GM18517 (cell line): Measurements from ENCODE around the gene NIFK.
"Not testable (repeated sequence)": the region's sequence is repeated elsewhere in the genome, so short reads cannot be mapped to it uniquely, and the experiment has no call there.

Experiments used
- ATAC-seq: cut with Tn5 transposase; IDR thresholded peaks from one replicate; pipeline ENCODE4 v1.9.1; 2021; ENCODE audit warnings: mild to moderate bottlenecking, moderate library complexity; ENCODE audit not compliant: unreplicated experiment

The NIFK gene

DNA sequence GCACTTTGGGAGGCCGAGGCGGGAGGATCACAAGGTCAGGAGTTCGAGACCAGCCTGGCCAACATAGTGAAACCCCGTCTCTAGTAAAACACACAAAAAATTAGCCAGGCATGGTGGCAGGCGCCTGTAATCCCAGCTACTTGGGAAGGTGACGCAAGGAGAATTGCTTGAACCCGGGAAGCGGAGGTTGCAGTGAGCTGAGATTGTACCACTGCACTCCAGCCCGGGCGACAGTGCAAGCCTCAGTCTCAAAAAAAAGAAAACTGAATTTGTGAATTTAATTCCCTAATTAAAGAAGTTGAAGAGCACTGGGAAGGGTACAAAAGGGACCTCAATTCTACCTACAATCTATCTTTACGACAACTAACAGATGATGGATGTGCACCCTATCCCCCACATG, 2.1 kb downstream of the NIFK start:
- ATAC-seq = not testable (repeated sequence)

DNA sequence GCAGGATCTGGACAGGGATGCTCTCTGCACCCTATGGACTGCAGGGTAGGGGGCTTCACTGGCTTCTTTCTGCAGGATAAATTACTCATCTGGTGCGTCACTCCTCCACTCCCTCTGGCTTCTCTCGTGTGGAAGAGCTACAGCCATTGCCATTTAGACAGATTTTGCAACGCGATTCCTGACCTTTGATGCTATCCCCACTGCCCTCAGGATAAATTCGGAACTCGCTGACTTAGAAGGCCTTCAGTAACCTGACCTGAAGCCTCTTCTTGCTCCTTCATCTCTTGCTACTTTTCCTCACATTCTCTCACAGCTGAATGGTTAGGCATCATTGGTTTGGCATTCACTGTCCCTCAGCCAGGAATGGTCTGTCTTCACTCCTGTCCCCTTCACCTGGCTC, 5.3 kb downstream of the NIFK start:
- no peak for ATAC-seq

DNA sequence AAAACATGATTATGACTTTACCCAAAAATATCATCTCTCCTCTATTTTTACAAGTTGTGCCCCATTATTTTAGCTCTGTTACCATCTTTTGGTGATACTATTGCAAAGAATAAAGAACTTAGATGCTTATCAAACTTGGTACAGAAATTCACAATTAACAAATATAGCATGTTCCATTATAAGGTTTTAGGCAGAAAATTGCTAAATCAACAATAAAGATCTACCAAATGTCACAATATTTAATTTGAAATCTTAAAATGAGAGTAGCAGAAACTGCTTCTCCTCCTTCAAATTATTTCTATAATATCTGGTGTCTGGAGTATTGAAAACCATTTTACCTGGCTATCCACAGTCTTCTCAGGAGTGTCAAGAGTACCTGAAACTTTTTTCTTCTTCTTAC, 8.7 kb downstream of the NIFK start:
- no peak for ATAC-seq

DNA sequence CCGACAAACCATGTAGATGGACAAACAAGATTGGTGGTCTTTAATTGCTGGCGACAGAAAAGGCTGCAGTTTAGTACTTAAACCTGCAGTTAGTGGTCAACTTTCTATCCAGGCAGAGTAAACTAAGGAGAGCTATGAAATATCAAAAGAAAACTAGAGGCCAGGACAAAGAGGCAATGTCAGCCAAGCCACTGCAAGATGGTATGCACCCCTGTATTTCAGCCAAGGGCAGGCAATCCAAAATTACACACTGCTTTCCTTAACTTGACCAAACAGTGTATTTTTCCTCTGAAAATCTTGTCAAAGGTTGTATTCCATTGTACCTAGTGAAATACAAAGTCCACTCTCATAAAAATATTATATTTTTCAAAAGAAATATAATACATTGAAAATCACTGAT, 9.3 kb downstream of the NIFK start:
- ATAC-seq = no peak

DNA sequence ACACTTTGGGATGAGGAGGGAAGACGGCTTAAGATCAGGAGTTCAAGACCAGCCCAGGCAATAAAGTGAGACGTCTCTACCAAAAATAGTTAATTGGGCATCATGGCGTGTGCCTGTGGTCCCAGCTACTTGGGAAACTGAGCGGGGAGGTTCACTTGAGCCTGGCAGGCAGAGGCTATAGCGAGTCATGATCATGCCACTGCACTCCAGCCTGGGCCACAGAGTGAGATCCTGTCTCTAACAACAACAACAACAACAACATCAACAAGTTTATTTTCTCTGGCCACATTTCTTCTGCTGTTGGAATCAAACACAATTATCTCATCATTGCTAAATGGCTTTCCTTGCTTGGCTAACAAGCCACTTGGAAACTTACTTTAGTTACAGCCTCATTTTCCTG, 13.4 kb downstream of the NIFK start:
- ATAC-seq = no peak

DNA sequence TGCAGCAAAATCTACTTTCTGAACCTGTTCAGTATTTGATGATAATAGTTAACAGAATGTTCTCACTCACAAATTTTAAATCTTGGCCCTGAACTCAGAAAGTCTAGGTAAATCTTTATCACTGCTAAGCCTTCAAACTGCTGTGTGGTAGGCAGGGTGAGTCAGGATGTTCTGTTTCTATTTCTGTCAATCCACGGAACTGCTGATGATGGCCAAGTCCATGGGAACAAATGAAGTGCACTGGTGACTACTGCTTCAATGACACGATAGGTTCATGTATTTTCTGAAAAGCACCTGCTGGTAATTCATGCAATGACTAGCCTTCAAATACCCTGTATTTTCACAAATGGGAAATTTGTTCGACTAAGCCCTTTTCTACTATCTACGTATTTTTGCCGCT, 14.2 kb downstream of the NIFK start:
- no peak for ATAC-seq

DNA sequence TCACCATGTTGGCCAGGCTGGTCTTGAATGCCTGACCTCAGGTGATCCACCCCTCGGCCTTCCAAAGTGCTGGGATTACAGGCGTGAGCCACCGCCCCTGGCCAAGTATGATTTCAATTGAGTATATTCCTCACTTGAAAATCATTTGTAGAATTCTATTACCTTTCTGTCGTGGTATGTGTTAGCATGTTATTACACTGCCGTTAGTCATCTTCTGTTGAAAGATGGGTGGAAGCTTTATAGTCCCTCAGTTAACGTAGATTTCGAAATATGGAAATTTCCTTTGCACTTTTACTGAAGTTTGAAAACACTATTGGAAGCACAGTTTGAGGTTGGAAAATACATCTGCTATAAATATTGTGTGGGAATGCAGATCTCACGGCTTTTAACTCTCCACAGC, 14.7 kb downstream of the NIFK start:
- no peak for ATAC-seq

DNA sequence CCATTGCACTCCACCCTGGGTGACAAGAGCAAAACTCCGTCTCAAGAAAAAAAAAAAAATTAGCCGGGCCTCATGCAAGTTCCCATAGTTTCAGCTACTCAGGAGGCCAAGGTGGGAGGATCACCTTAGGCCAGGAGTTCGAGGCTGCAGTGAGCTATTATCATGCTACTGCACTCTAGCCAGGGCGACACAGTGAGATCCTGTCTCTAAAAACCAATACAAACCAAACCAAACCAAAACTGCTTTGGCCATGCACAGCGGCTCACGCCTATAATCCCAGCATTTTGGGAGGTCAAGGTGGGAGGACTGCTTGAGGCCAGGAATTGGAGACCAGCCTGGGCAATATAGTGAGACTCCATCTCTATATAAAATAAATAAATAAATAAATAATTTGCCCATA, 19.1 kb downstream of the NIFK start:
- ATAC-seq = no peak

DNA sequence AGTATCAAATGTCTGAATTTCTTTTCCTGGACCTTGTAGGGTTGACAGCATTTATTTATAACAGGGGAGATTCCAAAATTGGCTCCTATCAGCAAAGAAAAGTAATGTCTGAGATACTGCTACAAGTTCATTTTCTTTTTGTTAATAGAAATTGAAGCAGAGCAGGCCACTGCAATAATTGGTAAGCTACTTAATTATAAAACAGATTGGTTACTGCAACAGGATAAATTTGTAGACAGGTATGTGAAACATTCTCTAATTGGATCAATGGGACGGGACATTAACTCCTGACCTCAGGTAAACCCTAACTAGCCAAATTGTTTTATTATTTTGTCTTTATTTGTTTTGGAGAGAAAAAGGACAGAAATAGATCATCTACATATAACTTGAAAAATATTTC, 20.5 kb downstream of the NIFK start:
- ATAC-seq = no peak

DNA sequence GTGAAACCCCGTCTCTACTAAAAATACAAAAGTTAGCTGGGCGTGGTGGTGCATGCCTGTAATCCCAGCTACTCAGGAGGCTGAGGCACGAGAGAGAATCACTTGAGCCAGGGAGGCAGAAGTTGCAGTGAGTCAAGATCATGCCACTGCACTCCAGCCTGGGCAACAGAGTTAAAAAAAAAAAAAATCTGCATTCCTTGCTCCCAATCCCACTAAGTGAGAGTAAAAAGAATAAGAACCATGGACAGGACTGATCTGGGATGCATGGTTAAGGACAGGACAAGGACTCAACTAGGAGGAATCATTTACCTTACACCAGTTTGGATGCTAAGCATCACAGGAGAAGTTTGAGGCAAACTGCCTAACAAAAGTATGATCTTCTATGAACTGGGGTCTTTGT, 25.2 kb downstream of the NIFK start:
- ATAC-seq = not testable (repeated sequence)

DNA sequence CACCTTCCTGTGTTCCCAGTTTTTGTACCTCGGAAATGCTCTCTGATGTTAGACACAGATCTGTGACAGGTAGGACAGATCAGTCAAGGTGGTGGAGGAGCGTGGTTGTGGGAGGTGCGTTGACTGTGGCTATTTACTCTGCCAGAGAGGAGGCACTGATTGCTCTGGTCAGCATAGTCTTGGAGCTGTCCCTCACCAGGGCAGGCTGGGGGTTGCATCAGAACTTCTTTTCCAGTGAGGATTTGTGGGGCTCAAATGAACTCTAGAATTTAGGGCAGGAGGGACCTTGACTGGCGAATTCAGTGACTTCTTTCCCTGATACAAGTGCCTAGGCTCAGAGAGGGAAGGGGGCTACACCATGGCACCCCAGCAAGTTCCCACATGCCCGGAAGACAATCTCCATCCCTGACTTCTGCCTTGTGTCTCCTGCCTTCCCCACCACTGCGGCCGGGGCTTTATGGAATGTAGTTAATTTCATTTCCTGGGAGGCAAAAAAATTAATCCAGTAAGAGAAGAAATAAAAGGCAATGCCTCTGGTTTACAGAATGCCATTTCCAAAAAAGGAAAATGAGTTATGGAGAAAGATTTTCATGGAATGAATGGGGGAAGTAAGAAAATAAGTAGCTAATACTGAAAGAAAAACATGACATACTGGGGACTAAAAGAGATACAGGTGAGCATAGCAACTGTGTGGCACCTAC, 26.1 kb downstream of the NIFK start:
- ATAC-seq = no peak

DNA sequence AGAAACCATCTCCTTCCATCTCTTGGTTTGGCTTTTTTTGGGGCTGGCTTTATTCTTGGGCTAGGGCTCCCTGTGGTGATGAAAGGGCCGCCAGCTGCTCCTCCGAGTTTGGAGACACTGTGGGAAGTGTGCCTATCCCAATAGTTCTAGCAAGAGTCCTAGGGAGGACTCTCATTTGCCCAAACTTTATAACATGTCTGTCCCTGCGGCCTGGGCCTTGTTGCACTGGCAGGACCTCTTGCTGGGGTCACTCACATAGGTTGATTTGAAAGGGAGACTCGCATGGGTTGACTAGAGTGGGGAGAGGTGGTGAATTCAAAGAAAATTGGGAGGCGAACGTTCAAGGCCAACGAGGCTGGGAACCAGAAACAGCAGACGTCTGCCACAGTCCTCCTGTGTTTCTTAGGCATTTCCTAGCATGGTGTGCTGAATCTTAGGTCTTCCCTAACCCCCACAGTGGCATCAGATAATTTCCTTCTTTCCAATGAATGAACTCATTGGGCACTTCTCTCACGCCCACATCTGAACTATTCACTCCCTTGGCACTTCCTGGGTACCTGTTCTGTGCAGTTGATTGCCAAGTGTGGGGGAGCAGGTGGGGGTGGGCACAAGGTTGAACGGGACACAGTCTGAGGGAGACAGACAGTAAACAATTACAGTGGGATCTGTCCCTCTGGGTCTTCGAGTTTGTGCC, 26.8 kb downstream of the NIFK start:
- no peak for ATAC-seq

DNA sequence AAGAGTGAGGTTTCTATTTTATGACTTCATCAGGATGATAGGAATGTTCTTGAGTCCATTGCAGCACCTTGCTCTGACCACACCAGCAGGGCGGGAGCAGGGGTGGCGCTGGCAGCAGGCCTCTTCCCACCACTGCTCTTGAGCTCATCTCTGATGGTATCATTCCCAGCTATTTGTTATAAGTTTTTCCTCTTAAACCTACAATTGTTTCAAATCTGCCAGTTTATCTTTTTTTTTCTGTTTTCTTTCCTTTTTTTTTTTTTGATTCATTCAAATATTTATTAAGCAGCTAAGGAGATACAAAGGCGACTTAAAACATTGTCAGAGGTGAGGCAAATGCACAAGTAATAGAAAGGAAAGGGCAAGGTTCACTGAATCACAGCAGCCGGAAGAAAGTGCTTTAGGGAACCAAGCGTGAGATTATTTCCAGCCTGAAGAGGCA, 28.7 kb downstream of the NIFK start:
- ATAC-seq = no peak

DNA sequence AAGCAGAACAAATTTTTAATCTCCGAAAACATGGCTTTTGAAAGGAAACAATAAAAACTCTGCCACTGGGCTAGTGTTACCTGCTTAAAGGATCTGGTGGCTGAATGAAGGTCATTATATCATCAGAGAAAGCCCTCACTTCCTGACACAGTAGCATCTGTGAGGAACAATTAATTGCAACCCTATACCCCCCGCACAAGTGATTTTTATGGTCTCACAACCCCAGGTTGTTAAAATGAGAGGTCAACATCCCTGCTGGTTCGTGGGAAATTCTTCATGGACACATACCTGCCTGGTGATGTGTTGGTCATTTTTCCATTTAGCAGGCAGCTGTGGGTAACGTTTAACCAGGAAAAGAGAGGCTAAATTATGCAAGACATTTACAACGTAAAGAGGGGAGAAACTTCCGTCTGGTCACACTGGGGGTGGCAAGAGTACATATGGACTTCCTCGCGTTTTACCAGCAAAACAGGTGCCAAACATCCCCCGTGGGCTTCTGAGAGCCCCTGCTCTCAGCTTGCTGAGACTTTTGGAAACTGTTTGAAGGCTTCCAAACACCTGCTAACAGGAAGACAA, 29.2 kb downstream of the NIFK start:
- no peak for ATAC-seq

DNA sequence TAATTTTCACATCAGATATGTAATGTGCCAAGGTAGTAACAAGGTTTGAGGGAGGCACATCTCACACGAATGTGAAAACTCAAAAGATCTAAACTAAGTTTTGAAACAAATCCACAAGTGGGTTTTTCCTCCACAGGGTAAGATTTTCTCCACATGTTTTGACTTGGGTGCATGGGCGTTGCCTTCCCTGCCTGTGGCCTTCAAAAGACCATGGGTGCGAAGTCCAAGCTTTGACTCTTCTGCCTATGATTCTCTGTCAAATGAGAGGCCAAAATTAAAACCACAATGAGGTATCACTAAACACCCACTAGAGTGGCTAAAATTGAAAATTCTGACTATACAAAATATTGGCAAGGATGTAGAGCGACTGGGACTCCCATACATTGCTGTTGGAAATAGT, 30.7 kb downstream of the NIFK start:
- ATAC-seq = no peak

DNA sequence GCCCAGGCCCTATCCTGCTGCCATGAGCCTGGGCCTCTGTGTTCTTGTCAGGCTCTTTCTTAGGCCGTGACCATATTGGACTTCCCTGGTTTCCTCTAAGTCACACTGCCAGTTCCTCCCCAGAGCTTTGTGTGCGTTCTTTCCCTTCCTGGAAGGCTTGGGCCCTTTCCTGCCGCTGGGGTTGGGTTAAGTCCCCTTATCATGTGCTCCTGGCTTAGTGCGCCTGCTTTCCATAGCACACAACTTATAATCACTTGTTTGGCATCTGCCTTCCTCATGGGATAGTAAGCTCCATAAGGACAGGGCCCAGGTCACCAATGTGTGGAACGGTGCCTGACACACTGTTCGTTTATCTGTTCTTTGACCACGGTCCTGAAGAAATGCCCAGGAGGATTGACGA, 31.3 kb downstream of the NIFK start:
- ATAC-seq = no peak

DNA sequence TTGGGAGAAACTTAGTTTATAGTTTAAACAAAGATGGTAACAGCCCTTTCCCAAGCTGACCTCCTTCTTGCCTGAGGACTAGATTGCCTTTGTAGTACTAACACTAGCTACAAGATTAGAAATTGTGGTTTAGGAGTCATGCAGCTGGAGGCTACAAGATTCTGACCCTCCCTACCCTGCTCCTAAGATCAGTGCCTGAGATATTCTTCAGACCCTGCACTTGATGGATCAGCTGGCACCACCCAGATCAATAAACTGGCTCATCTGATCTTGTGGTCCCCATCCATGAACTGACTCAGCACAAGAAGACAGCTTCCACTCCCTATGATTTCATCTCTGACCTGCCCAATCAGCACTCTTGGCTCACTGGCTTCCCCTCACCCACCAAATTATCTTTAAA, 34.9 kb downstream of the NIFK start:
- not testable (repeated sequence) for ATAC-seq

DNA sequence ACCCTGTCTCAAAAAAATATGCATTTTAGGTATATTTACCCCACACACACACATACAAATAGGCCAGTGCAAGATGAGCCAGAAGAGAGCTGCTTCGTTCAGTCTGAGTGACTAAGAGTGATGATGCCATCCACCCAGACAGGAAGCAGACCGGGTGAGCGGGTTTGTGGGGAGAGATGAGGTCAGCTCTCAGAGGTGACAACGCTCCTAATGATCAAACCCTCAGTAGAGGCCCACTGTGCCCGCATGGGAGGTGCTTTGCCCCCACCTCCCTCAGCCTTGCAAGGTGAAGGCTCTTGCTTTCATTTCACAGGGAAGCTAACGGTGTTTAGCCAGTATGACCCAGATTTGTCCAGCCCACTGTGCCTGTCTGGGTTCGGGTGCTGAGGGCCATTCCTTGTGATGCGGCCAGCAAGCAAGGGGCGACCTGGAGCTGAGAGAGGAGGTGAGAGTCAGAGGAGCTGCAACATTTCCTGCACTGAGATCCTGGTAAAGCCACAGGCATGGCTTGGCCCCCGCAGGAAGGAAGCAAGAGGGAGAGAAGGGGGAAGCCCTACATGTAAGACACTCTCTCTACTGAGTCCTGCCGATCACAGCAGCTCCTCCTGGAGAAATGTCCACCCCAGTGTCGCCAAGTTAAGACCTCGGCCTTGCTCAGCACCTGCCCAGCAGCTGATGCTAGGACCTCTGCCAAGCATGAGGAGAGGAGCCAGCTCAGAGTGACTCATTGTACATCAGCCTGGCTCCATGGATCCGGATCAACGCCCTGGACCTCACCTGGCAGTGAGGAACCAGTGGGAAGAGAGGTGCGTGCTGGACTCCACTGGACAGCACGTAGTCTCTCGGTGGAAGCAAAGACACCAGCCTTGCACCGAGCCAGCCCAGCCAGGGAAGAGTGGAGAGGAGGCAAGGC, 37.0 kb downstream of the NIFK start:
- peak; percentile 99 for ATAC-seq

DNA sequence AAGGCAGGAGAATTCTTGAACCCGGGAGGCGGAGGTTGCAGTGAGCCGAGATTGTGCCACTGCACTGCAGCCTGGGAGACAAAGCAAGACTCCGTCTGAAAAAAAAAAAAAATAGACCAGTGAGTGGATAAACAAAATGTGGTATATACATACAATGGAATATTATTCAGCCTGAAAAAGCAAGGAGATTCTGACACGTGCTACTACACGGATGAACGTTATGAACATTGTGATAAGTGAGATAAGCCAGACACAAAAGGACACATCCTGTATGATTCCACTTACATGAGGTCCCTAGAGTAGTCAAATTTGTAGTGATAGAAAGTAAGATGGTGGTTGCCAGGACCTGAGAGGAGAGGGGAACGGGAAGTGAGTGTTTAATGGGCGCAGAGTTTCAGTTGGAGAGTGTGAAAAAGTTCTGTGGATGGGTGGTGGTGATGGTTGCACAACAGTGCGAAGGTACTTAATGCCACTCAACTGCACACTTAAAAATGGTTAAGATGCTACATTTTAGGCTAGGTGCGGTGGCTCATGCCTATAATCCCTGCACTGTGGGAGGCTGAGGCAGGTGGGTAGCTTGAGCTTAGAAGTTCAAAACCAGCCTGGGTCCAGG, 38.3 kb downstream of the NIFK start:
- no peak for ATAC-seq

DNA sequence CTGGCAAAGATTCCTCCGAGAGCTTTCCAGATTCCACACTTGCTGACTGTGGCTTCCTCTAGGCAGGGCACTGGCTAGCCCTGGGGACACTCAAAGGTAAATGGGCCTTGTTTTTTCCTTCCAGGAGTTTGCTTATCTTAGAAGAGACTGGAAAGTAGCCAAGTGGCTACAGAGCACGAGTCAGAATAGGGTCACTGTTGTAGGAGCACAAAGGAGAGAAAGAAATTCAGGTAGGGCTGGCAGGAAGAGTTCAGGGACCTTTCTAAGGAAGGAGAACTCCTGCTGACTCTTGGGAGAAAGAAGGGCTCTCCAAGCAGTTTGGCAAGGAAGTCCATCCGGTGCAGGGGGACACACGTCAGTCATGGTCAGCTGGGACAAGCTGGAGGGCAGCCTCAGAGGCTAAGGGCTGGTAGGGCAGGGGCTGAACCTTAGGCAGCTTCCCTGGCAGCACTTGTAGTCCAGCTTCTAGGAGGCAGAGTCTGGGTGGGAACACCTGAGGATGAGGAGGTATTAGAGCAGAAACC, 39.5 kb downstream of the NIFK start:
- ATAC-seq = no peak
